Medulla oblongata (tissue), 1 donor: Measurements from ENCODE around the gene NAALAD2.

Source experiments
- DNase-seq: peaks from one replicate; pipeline ENCODE4 v3.0.0-alpha.2; 2015; ENCODE audit errors: extremely low spot score

The NAALAD2 gene

GRCh38 chr11:90241414-90241813 lies 107.0 kb downstream of the NAALAD2 start:
- DNase-seq: no peak
